Effector memory CD4-positive, alpha-beta T cell (primary cell): Measurements from ENCODE around the gene HOXA6.

Experiments
- DNase-seq, 3 donors: peaks; one replicate each; pipeline ENCODE4 v3.0.0-alpha.2; 2020
- H3K27ac ChIP-seq: 2 replicates; pipeline ENCODE4 v1.7.0; 2013; ENCODE audit warnings: mild to moderate bottlenecking, low read length, moderate library complexity; ENCODE audit not compliant: insufficient read depth, poor library complexity, severe bottlenecking
- H3K27me3 ChIP-seq: replicated peaks from 2 replicates; pipeline ENCODE4 v1.7.0; 2013; ENCODE audit warnings: mild to moderate bottlenecking, low read length; ENCODE audit not compliant: insufficient read depth, control insufficient read depth, poor library complexity, severe bottlenecking
- H3K36me3 ChIP-seq: 2 replicates; pipeline ENCODE4 v1.7.0; 2013; ENCODE audit warnings: mild to moderate bottlenecking, low read length, moderate library complexity; ENCODE audit not compliant: control insufficient read depth, insufficient read depth
- H3K4me1 ChIP-seq: 2 replicates; pipeline ENCODE4 v1.7.0; 2013; ENCODE audit warnings: low read length, mild to moderate bottlenecking; ENCODE audit not compliant: control insufficient read depth, insufficient read depth, poor library complexity, severe bottlenecking
- H3K4me3 ChIP-seq: 2 replicates; pipeline ENCODE4 v1.7.0; 2013; ENCODE audit warnings: low read length, low read depth, mild to moderate bottlenecking; ENCODE audit not compliant: insufficient read depth, poor library complexity, severe bottlenecking
- H3K9me3 ChIP-seq: 2 replicates; pipeline ENCODE4 v1.7.0; 2013; ENCODE audit warnings: mild to moderate bottlenecking, low read length, moderate library complexity; ENCODE audit not compliant: control insufficient read depth

HOXA6 gene

GRCh38 chr7:27107391-27108381, 39.9 kb downstream of the HOXA6 start:
- Histone ChIP-seq H3K9me3 (no peaks in the 10 kb centered on the region), H3K36me3 (no peaks in the 10 kb centered on the region), H3K27me3 (peaks cover 19% of the 10 kb centered on the region), H3K27ac (no peak overlapping the region), H3K4me1 (peaks cover 3% of the 10 kb centered on the region), H3K4me3 (no peak overlapping the region)
- no peak for DNase-seq

GRCh38 chr7:27106901-27107240, 40.7 kb downstream of the HOXA6 start:
- H3K27me3 ChIP-seq, result peaks cover 24% of the 10 kb centered on the region
- no peaks in the 10 kb centered on the region for H3K36me3 ChIP-seq
- H3K4me3 ChIP-seq, result no peak overlapping the region
- H3K4me1 ChIP-seq, result peaks cover 9% of the 10 kb centered on the region
- no peaks in the 10 kb centered on the region for H3K9me3 ChIP-seq
- no peak overlapping the region for H3K27ac ChIP-seq
- DNase-seq, result no peak

- no peak overlapping the region for H3K4me3 ChIP-seq
- H3K27ac ChIP-seq, result no peak overlapping the region
- no peak for DNase-seq
- no peaks in the 10 kb centered on the region for H3K36me3 ChIP-seq
- H3K9me3 ChIP-seq, result no peaks in the 10 kb centered on the region
- peaks cover 28% of the 10 kb centered on the region for H3K27me3 ChIP-seq
- peaks cover 9% of the 10 kb centered on the region for H3K4me1 ChIP-seq
These were observed 41.2 kb downstream of the HOXA6 start for GRCh38 chr7:27106181-27106900.

GRCh38 chr7:27105301-27106031, 42.1 kb downstream of the HOXA6 start:
- H3K9me3 ChIP-seq, result no peaks in the 10 kb centered on the region
- H3K27me3 ChIP-seq, result peaks cover 28% of the 10 kb centered on the region
- peaks cover 9% of the 10 kb centered on the region for H3K4me1 ChIP-seq
- no peak overlapping the region for H3K27ac ChIP-seq
- H3K4me3 ChIP-seq, result no peak overlapping the region
- H3K36me3 ChIP-seq, result no peaks in the 10 kb centered on the region
- DNase-seq, result no peak

- H3K4me3 ChIP-seq, result no peak overlapping the region
- H3K4me1 ChIP-seq, result peaks cover 9% of the 10 kb centered on the region
- H3K27me3 ChIP-seq, result peaks cover 28% of the 10 kb centered on the region
- no peaks in the 10 kb centered on the region for H3K9me3 ChIP-seq
- no peak for DNase-seq
- no peaks in the 10 kb centered on the region for H3K36me3 ChIP-seq
- H3K27ac ChIP-seq, result no peak overlapping the region
These were observed 43.1 kb downstream of the HOXA6 start for GRCh38 chr7:27104341-27105058.

GRCh38 chr7:27103489-27104226, 43.9 kb downstream of the HOXA6 start:
- Histone ChIP-seq H3K36me3 (no peaks in the 10 kb centered on the region), H3K4me1 (peaks cover 9% of the 10 kb centered on the region), H3K9me3 (no peaks in the 10 kb centered on the region), H3K27ac (no peak overlapping the region), H3K27me3 (peaks cover 28% of the 10 kb centered on the region), H3K4me3 (no peak overlapping the region)
- DNase-seq, result no peak

GRCh38 chr7:27102581-27103442, 44.8 kb downstream of the HOXA6 start, which contains the start of gene HOXA2:
TSS of gene HOXA2 (minus strand) at chr7:27102683. CDS start at chr7:27102500, 183 bp downstream.
- H3K27ac ChIP-seq, result no peak within 1 kb of the TSS
- no peak within 1 kb of the TSS for H3K4me3 ChIP-seq
- H3K36me3 ChIP-seq, result no peaks in the 10 kb centered on the region
- no peaks in the 10 kb centered on the region for H3K9me3 ChIP-seq
- peaks cover 33% of the 10 kb centered on the region for H3K27me3 ChIP-seq
- DNase-seq, result no peak
- peaks cover 9% of the 10 kb centered on the region for H3K4me1 ChIP-seq

- H3K36me3 ChIP-seq, result no peaks in the 10 kb centered on the region
- no peak overlapping the region for H3K4me3 ChIP-seq
- H3K27ac ChIP-seq, result no peak overlapping the region
- DNase-seq, result no peak
- peaks cover 35% of the 10 kb centered on the region for H3K27me3 ChIP-seq
- peaks cover 12% of the 10 kb centered on the region for H3K4me1 ChIP-seq
- no peaks in the 10 kb centered on the region for H3K9me3 ChIP-seq
These were observed 45.5 kb downstream of the HOXA6 start for GRCh38 chr7:27101957-27102580.
